Endothelial cell of umbilical vein (primary cell): ENCODE measurements around the gene COL17A1. TPM values are rescaled to one million over a fixed set of nuclear protein-coding genes. Genes with fewer than 3 reads are reported as not detected.

ENCODE experiments used
- BruUV-seq: library from RNA; stranded (reverse); fragments of 400-500 nt; replicated peaks from 2 replicates; lab custom pipeline; 2021; lab: Mats Ljungman, UMichigan
- CTCF ChIA-PET: fragments of 300-600, 350-600 bp; sonication (Branson Sonifier 250); formaldehyde crosslinking; loops from one replicate; lab custom pipeline; 2021; ENCODE audit warnings: antibody characterized with exemption, inconsistent platforms; lab: Charles Lee
- POLR2A ChIA-PET: fragments of 300-600, 350-600 bp; sonication (Branson Sonifier 250); formaldehyde crosslinking; loops from one replicate; lab custom pipeline; 2021; ENCODE audit warnings: antibody characterized with exemption, inconsistent platforms; lab: Charles Lee
- DNase-seq: peaks from one replicate; pipeline ENCODE4 v3.0.0-alpha.2; 2011; ENCODE audit warnings: low read depth, low spot score
- FAIRE-seq: peaks from 2 replicates; lab custom pipeline; 2011; peaks lifted over from hg19 to GRCh38; lab: Jason Lieb, UNC
- H2AFZ ChIP-seq: 2 replicates; pipeline ENCODE4 v1.6.0; 2012; ENCODE audit warnings: low read depth, low read length, control low read depth, inconsistent platforms
- H3K27ac ChIP-seq: 2 replicates; pipeline ENCODE4 v1.5.1; 2011; ENCODE audit warnings: low read depth, mild to moderate bottlenecking, control low read depth, low read length, moderate library complexity; ENCODE audit not compliant: insufficient read depth
- H3K27me3 ChIP-seq, 2 experiments: 2 replicates each; pipeline versions ENCODE4 v1.6.0 to v1.6.1; 2011; ENCODE audit warnings: low read length in 2 of 2, mixed read lengths in 1 of 2; ENCODE audit not compliant: control insufficient read depth in 2 of 2, insufficient read depth in 2 of 2
- H3K36me3 ChIP-seq, 2 experiments: 2 replicates in 1 of 2; 3 replicates in 1 of 2; pipeline ENCODE4 v1.5.1; 2011; ENCODE audit warnings: low read length in 2 of 2, mild to moderate bottlenecking in 1 of 2, moderate library complexity in 1 of 2; ENCODE audit not compliant: control insufficient read depth in 2 of 2, insufficient read depth in 2 of 2; ENCODE audit errors: extremely low read depth in 1 of 2
- H3K4me1 ChIP-seq: 3 replicates; pipeline ENCODE4 v1.5.1; 2011; ENCODE audit warnings: mild to moderate bottlenecking, low read length; ENCODE audit not compliant: control insufficient read depth, insufficient read depth; ENCODE audit errors: extremely low read depth
- H3K4me2 ChIP-seq: 2 replicates; pipeline ENCODE4 v1.6.1; 2011; ENCODE audit warnings: low read length, control low read depth, mixed read lengths; ENCODE audit not compliant: insufficient read depth
- H3K4me3 ChIP-seq, 3 experiments: fragments of 200-600 bp in 1 of 3; sonication (generic), shearing (Covaris generic) in 1 of 3; replicated peaks in 1 of 3; 2 replicates each; pipeline ENCODE4 v1.5.1; 2011 to 2016; ENCODE audit warnings: control low read depth in 3 of 3, low read length in 3 of 3, mild to moderate bottlenecking in 2 of 3, inconsistent platforms in 1 of 3, low read depth in 1 of 3, moderate library complexity in 1 of 3; ENCODE audit not compliant: insufficient read depth in 1 of 3
- H3K79me2 ChIP-seq: 2 replicates; pipeline ENCODE4 v1.6.0; 2012; ENCODE audit warnings: low read length, inconsistent platforms; ENCODE audit not compliant: control insufficient read depth, insufficient read depth
- H3K9ac ChIP-seq: replicated peaks from 2 replicates; pipeline ENCODE3; 2011; ENCODE audit warnings: low read length, control low read depth; ENCODE audit not compliant: insufficient read depth; ENCODE audit errors: extremely low read depth
- H3K9me1 ChIP-seq: replicated peaks from 3 replicates; pipeline ENCODE4 v1.6.0; 2011; ENCODE audit warnings: mild to moderate bottlenecking, low read length; ENCODE audit not compliant: control insufficient read depth, insufficient read depth; ENCODE audit errors: extremely low read depth
- H3K9me3 ChIP-seq: replicated peaks from 2 replicates; pipeline ENCODE4 v1.5.1; 2012; ENCODE audit warnings: low read length, inconsistent platforms; ENCODE audit not compliant: control insufficient read depth, insufficient read depth
- H4K20me1 ChIP-seq: replicated peaks from 2 replicates; pipeline ENCODE3; 2011; ENCODE audit warnings: mild to moderate bottlenecking, low read length; ENCODE audit not compliant: control insufficient read depth, insufficient read depth; ENCODE audit errors: extremely low read depth
- EZH2 ChIP-seq: IDR thresholded peaks from 2 replicates; pipeline ENCODE4 v1.6.1; 2012; ENCODE audit warnings: borderline replicate concordance, low read depth, mild to moderate bottlenecking, moderate library complexity, low read length, inconsistent platforms; ENCODE audit not compliant: severe bottlenecking
- GATA2 ChIP-seq: IDR thresholded peaks from 2 replicates; pipeline ENCODE4 v1.7.0; 2011; ENCODE audit warnings: low read depth, mild to moderate bottlenecking, moderate library complexity, mixed read lengths, low read length; ENCODE audit not compliant: insufficient read length, insufficient read depth
- JUN ChIP-seq: IDR thresholded peaks from 2 replicates; pipeline ENCODE4 v1.6.1; 2011; ENCODE audit warnings: borderline replicate concordance, low read depth; ENCODE audit not compliant: insufficient read length, insufficient read depth
- dilution Hi-C: fragments of 300-500 bp; cut with MboI; formaldehyde crosslinking; loops from one replicate; pipeline ENCODE4 v1.15.0; 2019; ENCODE audit warnings: low sequenced_read_pairs; ENCODE audit not compliant: extremely low pct_ligation_motif_present
- intact Hi-C: fragments of 100-400 bp; cut with micrococcal nuclease; formaldehyde crosslinking; loops from one replicate; pipeline ENCODE4 v1.10.0; 2022
- polyA plus RNA-seq, 4 experiments: library from polyadenylated mRNA; depleted of rRNA in 3 of 4; stranded (reverse) in 3 of 4; unstranded in 1 of 4; fragments of >200 nt; gene quantifications; 2 replicates each; pipeline versions ENCODE4 v1.2.1 to v1.2.3, GENCODE V29; 2011 to 2012; ENCODE audit warnings: missing spikeins in 1 of 4
- total RNA-seq: library from RNA; stranded (reverse); gene quantifications from 2 replicates; pipeline ENCODE4 v1.2.3, GENCODE V29; 2021
- TF ChIP-seq, protein P1 (sequence below), 2 donors: IDR thresholded peaks; 1 replicate in 1 of 2; 2 replicates in 1 of 2; pipeline ENCODE4 v1.5.1; 2011; ENCODE audit warnings: low read length in 2 of 2, mild to moderate bottlenecking in 2 of 2, moderate library complexity in 2 of 2, control low read depth in 1 of 2, inconsistent platforms in 1 of 2, low read depth in 1 of 2; ENCODE audit not compliant: insufficient read depth in 1 of 2; ENCODE audit errors: extremely low read depth in 1 of 2

Gene COL17A1
- total and polyA plus RNA-seq, 2 donors (not counting 3 experiments of a cell fraction or from before 2014, with no cell fraction given), result 0.57 to 1.3 TPM

DNA sequence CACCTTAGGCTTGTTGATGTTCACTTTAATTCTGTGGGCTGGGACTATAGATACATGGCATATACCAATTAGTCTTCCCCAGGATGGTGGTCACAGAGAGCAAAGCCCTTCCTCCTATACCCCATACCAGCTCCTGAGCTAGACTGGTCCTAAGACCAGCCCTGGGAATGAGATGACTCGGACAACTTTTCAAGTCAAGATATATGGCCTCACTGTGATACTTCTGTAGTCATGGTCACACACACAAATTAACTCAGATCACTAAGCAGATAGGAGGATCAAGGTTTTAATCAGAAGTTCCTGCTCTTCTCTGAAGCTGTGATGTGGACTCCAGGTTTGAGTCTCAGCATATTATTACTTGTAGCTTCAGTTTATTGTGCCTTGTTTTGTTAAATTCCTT is 65.7 kb downstream of the COL17A1 start:
- Histone ChIP-seq H3K27me3 (no peaks in the 10 kb centered on the region), H3K4me1 (peaks cover 41% of the 10 kb centered on the region), H3K9ac (no peak overlapping the region), H3K36me3 (peaks cover 8 to 9% of the 10 kb centered on the region in 2 experiments), H3K79me2 (peaks cover 5% of the 10 kb centered on the region), H3K4me2 (no peak overlapping the region), H3K9me1 (no peaks in the 10 kb centered on the region), H3K4me3 (no peak overlapping the region), H3K9me3 (no peaks in the 10 kb centered on the region), H3K27ac (no peak overlapping the region), H4K20me1 (no peaks in the 10 kb centered on the region), H2AFZ (no peak overlapping the region)
- POLR2A ChIA-PET, result no interaction called here
- TF ChIP-seq GATA2, result no peak
- TF ChIP-seq, protein P1, sequence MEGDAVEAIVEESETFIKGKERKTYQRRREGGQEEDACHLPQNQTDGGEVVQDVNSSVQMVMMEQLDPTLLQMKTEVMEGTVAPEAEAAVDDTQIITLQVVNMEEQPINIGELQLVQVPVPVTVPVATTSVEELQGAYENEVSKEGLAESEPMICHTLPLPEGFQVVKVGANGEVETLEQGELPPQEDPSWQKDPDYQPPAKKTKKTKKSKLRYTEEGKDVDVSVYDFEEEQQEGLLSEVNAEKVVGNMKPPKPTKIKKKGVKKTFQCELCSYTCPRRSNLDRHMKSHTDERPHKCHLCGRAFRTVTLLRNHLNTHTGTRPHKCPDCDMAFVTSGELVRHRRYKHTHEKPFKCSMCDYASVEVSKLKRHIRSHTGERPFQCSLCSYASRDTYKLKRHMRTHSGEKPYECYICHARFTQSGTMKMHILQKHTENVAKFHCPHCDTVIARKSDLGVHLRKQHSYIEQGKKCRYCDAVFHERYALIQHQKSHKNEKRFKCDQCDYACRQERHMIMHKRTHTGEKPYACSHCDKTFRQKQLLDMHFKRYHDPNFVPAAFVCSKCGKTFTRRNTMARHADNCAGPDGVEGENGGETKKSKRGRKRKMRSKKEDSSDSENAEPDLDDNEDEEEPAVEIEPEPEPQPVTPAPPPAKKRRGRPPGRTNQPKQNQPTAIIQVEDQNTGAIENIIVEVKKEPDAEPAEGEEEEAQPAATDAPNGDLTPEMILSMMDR (IDR thresholded peaks at IDR 0.05; ENCODE audit: extremely low read depth in 1 of 2, insufficient read depth in 1 of 2, low read depth in 1 of 2, low read length in 2 of 2), result no peak
- intact Hi-C loops, result loop anchor here (5.0 kb wide), 2 partner anchors 38 to 103 kb away; partner anchors contain the start of gene STN1
- BruUV-seq, result no TSS peak
- CTCF ChIA-PET, result interaction anchor here (1.0 to 4.0 kb wide), 4 partner anchors 10 to 132 kb away, joined by 3 to 22 read pairs (median 10); no protein-coding TSS in a partner anchor
- DNase-seq (no peak), FAIRE-seq (no peak)
- dilution Hi-C loops, result no loop called here

DNA sequence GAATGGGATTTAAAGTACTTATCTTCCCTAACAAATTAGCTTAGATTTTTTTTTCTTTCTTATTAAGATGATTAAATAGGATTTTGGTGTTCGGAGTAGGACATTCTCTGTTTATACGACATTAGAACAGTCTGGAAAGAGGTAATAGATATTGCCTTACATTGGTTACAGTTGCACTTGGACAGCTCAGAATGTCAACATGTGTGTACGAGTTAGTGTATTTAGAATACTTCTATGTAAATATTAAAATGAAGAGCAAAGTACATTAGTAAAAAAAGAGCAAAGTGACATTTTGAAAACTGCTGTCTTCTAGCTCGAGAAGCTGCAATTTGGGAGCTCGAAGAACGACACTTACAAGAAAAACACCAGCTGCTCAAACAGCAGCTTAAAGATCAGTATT is 67.2 kb downstream of the COL17A1 start:
- peaks cover 5% of the 10 kb centered on the region for H3K79me2 ChIP-seq
- no TSS peak for BruUV-seq
- H3K4me1 ChIP-seq, result peaks cover 28% of the 10 kb centered on the region
- no peaks in the 10 kb centered on the region for H3K9me1 ChIP-seq
- peaks cover 7 to 8% of the 10 kb centered on the region in 2 experiments for H3K36me3 ChIP-seq
- intact Hi-C loops (no loop called here), dilution Hi-C loops (no loop called here)
- ChIA-PET POLR2A (interaction anchor here (0.8 to 1.0 kb wide), 2 partner anchors 13 to 35 kb away, joined by 3 read pairs; no protein-coding TSS in a partner anchor), CTCF (interaction anchor here (1.0 to 4.0 kb wide), 5 partner anchors 8 to 130 kb away, joined by 3 to 22 read pairs (median 7); no protein-coding TSS in a partner anchor)
- TF ChIP-seq JUN (no peak), EZH2 (no peak)
- no peaks in the 10 kb centered on the region for H4K20me1 ChIP-seq
- no peak overlapping the region for H2AFZ ChIP-seq
- H3K9ac ChIP-seq, result no peak overlapping the region
- DNase-seq, result no peak
- H3K9me3 ChIP-seq, result no peaks in the 10 kb centered on the region
- H3K27ac ChIP-seq, result no peak overlapping the region
- no peak overlapping the region for H3K4me3 ChIP-seq
- no peaks in the 10 kb centered on the region for H3K27me3 ChIP-seq
- no peak for FAIRE-seq
- no peak overlapping the region for H3K4me2 ChIP-seq
